ENCODE measurements around the gene DDX25. TPM values are rescaled to one million over a fixed set of nuclear protein-coding genes. Genes with fewer than 3 reads are reported as not detected.

The DDX25 gene
- polyA plus RNA-seq, 1 donor, result 0.62 TPM

Other genes starting within 250 kb of the DDX25 start
- gene ACRV1, start 223.7 kb upstream of the DDX25 start, polyA plus RNA-seq (ENCODE audit: insufficient read length), result 0.18 TPM
- not detected for gene PATE1, start 158.2 kb upstream of the DDX25 start, polyA plus RNA-seq (ENCODE audit: insufficient read length)
- gene PATE2, start 125.7 kb upstream of the DDX25 start, polyA plus RNA-seq (ENCODE audit: insufficient read length), result not detected
- not detected for gene PATE3, start 116.4 kb upstream of the DDX25 start, polyA plus RNA-seq (ENCODE audit: insufficient read length)
- gene PATE4, start 71.2 kb upstream of the DDX25 start, polyA plus RNA-seq (ENCODE audit: insufficient read length), result not detected
- 4.6 TPM for gene HYLS1, start 16.8 kb upstream of the DDX25 start, polyA plus RNA-seq (ENCODE audit: insufficient read length)
- 8.9 TPM for gene PUS3, start 1.3 kb upstream of the DDX25 start, polyA plus RNA-seq (ENCODE audit: insufficient read length)
- not detected for gene VSIG10L2, start 41.5 kb downstream of the DDX25 start, polyA plus RNA-seq (ENCODE audit: insufficient read length)
- gene CDON, start 158.4 kb downstream of the DDX25 start, polyA plus RNA-seq (ENCODE audit: insufficient read length), result 19.4 TPM

Measured in hindlimb muscle (tissue), 1 donor.